Trophoblast cell (in vitro differentiated cells and primary cell): Measurements from ENCODE around the gene PFKL.

Experiments used
- DNase-seq, 2 donors: peaks; one replicate each; pipeline ENCODE4 v3.0.0-alpha.2; 2016
- H2AFZ ChIP-seq: 2 replicates; pipeline ENCODE4 v1.6.1; 2013; ENCODE audit warnings: low read length, moderate library complexity, mild to moderate bottlenecking; ENCODE audit not compliant: insufficient read depth, poor library complexity
- H2AK5ac ChIP-seq: 2 replicates; pipeline ENCODE4 v1.6.1; 2013; ENCODE audit warnings: mild to moderate bottlenecking, low read length
- H2BK120ac ChIP-seq: 2 replicates; pipeline ENCODE4 v1.6.1; 2013; ENCODE audit warnings: low read length, mild to moderate bottlenecking, moderate library complexity; ENCODE audit not compliant: insufficient read depth, poor library complexity
- H2BK12ac ChIP-seq: 2 replicates; pipeline ENCODE4 v1.6.1; 2013; ENCODE audit warnings: mild to moderate bottlenecking, low read length, moderate library complexity
- H2BK5ac ChIP-seq: 2 replicates; pipeline ENCODE4 v1.6.1; 2013; ENCODE audit warnings: low read length, low read depth, moderate library complexity, mild to moderate bottlenecking; ENCODE audit not compliant: poor library complexity
- H3K14ac ChIP-seq: 2 replicates; pipeline ENCODE4 v1.6.1; 2013; ENCODE audit warnings: mild to moderate bottlenecking, low read length
- H3K18ac ChIP-seq: 2 replicates; pipeline ENCODE4 v1.6.1; 2013; ENCODE audit warnings: mild to moderate bottlenecking, low read length
- H3K23ac ChIP-seq: 2 replicates; pipeline ENCODE4 v1.6.1; 2013; ENCODE audit warnings: low read length
- H3K27ac ChIP-seq: 2 replicates; pipeline ENCODE4 v1.5.1; 2013; ENCODE audit warnings: low read depth, mild to moderate bottlenecking, inconsistent platforms, low read length, moderate library complexity
- H3K27me3 ChIP-seq: 2 replicates; pipeline ENCODE4 v1.6.1; 2013; ENCODE audit warnings: inconsistent platforms, mild to moderate bottlenecking, low read length, moderate library complexity; ENCODE audit not compliant: insufficient read depth
- H3K36me3 ChIP-seq, 2 experiments: 1 replicate in 1 of 2; 2 replicates in 1 of 2; pipeline ENCODE4 v1.6.1; 2013; ENCODE audit warnings: low read length in 2 of 2, mild to moderate bottlenecking in 2 of 2, moderate library complexity in 1 of 2; ENCODE audit not compliant: insufficient read depth in 2 of 2, control insufficient read depth in 1 of 2
- H3K4ac ChIP-seq: 2 replicates; pipeline ENCODE4 v1.6.1; 2013; ENCODE audit warnings: low read depth, mild to moderate bottlenecking, low read length, moderate library complexity
- H3K4me1 ChIP-seq, 2 experiments: 1 replicate in 1 of 2; 2 replicates in 1 of 2; pipeline ENCODE4 v1.6.1; 2013; ENCODE audit warnings: low read length in 2 of 2, mild to moderate bottlenecking in 2 of 2, moderate library complexity in 1 of 2; ENCODE audit not compliant: insufficient read depth in 2 of 2, control insufficient read depth in 1 of 2
- H3K4me2 ChIP-seq: 2 replicates; pipeline ENCODE4 v1.6.1; 2013; ENCODE audit warnings: inconsistent platforms, mild to moderate bottlenecking, low read length, moderate library complexity
- H3K4me3 ChIP-seq: 2 replicates; pipeline ENCODE4 v1.5.1; 2013; ENCODE audit warnings: mild to moderate bottlenecking, low read depth, low read length, inconsistent platforms
- H3K79me1 ChIP-seq: one replicate; pipeline ENCODE4 v1.6.1; 2013; ENCODE audit warnings: low read length
- H3K79me2 ChIP-seq: 2 replicates; pipeline ENCODE4 v1.6.1; 2013; ENCODE audit warnings: low read length, mild to moderate bottlenecking; ENCODE audit not compliant: control insufficient read depth, insufficient read depth, poor library complexity
- H3K9ac ChIP-seq: 2 replicates; pipeline ENCODE4 v1.6.1; 2013; ENCODE audit warnings: mild to moderate bottlenecking, low read length
- H3K9me3 ChIP-seq: 2 replicates; pipeline ENCODE4 v1.6.1; 2013; ENCODE audit warnings: low read depth, mild to moderate bottlenecking, control low read depth, inconsistent platforms, low read length; ENCODE audit not compliant: insufficient read depth
- H4K12ac ChIP-seq: 2 replicates; pipeline ENCODE4 v1.6.1; 2013; ENCODE audit warnings: low read depth, mild to moderate bottlenecking, low read length, moderate library complexity
- H4K8ac ChIP-seq: 2 replicates; pipeline ENCODE4 v1.6.1; 2013; ENCODE audit warnings: low read depth, mild to moderate bottlenecking, low read length, moderate library complexity
- H4K91ac ChIP-seq: one replicate; pipeline ENCODE4 v1.6.1; 2013; ENCODE audit warnings: low read depth, mild to moderate bottlenecking, low read length, moderate library complexity
- WGBS: extraction: QIAGEN DNeasy Blood & Tissue Kit; methylation state at CpG from one replicate; pipeline ENCODE4 v1.1.7; 2013; ENCODE audit warnings: missing lambda C conversion rate; ENCODE audit not compliant: insufficient read length, insufficient coverage; ENCODE audit errors: extremely low coverage; 5-methylcytosine and 5-hydroxymethylcytosine counted together

Gene PFKL

DNA sequence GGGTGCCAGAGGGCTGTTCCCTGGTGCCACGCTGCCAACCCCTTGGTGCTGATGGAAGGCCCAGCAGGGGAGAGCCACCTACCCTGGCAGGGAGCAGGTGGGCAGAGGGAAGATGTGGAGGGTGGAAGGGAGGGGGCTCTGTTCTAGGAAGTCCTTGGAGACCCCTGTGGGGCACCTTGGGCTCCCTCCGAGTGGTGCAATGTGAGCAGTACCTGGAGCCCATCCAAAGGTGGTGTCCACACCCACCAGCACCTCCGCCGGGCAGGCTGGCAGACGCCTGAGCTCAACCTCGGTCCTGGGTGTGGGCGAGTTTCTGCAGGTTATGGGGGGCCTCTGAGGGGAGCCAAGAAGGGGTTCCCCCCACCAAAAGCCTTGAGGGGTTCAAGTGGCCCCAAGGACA, 26.8 kb upstream of the PFKL start:
- H4K8ac ChIP-seq: no peak overlapping the region
- DNase-seq: no peak
- no peak overlapping the region for H2AFZ ChIP-seq
- no peak overlapping the region for H3K4me3 ChIP-seq
- no peak overlapping the region for H2BK5ac ChIP-seq
- H3K4me1 ChIP-seq: no peaks in the 10 kb centered on the region
- no peak overlapping the region for H4K12ac ChIP-seq
- H3K4me2 ChIP-seq: no peak overlapping the region
- no peak overlapping the region for H3K14ac ChIP-seq
- H2AK5ac ChIP-seq: no peak overlapping the region
- H3K79me2 ChIP-seq: no peaks in the 10 kb centered on the region
- H3K79me1 ChIP-seq: no peaks in the 10 kb centered on the region
- no peak overlapping the region for H2BK12ac ChIP-seq
- WGBS: no CpG with 5 or more reads among the region's 7 CpGs
- no peak overlapping the region for H4K91ac ChIP-seq
- no peak overlapping the region for H3K4ac ChIP-seq
- H3K9me3 ChIP-seq: no peaks in the 10 kb centered on the region
- H3K36me3 ChIP-seq: no peaks in the 10 kb centered on the region
- no peak overlapping the region for H3K27ac ChIP-seq
- no peak overlapping the region for H2BK120ac ChIP-seq
- no peaks in the 10 kb centered on the region for H3K27me3 ChIP-seq
- H3K23ac ChIP-seq: no peak overlapping the region
- no peak overlapping the region for H3K9ac ChIP-seq
- H3K18ac ChIP-seq: no peak overlapping the region

DNA sequence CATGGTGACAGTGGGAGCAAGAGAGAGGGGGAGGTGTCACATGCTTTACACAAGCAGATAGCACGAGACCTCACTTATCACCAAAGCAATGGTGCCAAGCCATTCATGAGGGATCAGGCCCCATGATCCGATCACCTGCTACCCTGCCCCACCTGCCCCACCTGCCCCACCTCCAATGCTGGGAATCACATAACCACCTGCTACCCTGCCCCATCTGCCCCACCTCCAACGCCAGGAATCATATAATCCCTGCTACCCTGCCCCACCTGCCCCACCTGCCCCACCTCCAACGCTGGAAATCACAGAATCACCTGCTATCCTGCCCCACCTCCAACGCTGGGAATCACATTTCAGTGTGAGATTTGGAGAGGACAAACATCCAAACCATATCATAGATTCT, 24.8 kb upstream of the PFKL start:
- Histone ChIP-seq H2BK120ac (no peak overlapping the region), H4K12ac (no peak overlapping the region), H3K4me2 (no peak overlapping the region), H3K23ac (no peak overlapping the region), H4K8ac (no peak overlapping the region), H4K91ac (no peak overlapping the region), H3K14ac (no peak overlapping the region), H3K36me3 (no peaks in the 10 kb centered on the region), H3K9me3 (no peaks in the 10 kb centered on the region), H3K79me2 (no peaks in the 10 kb centered on the region), H2AFZ (no peak overlapping the region), H3K9ac (no peak overlapping the region), H3K4me1 (no peaks in the 10 kb centered on the region), H2BK12ac (no peak overlapping the region), H3K79me1 (no peaks in the 10 kb centered on the region), H3K4ac (no peak overlapping the region), H3K27ac (no peak overlapping the region), H2AK5ac (no peak overlapping the region), H3K27me3 (no peaks in the 10 kb centered on the region), H3K18ac (no peak overlapping the region), H3K4me3 (no peak overlapping the region), H2BK5ac (no peak overlapping the region)
- no CpG with 5 or more reads among the region's 5 CpGs for WGBS
- DNase-seq: no peak

- no peaks in the 10 kb centered on the region for H3K9me3 ChIP-seq
- no peak overlapping the region for H3K14ac ChIP-seq
- no peaks in the 10 kb centered on the region for H3K36me3 ChIP-seq
- H4K8ac ChIP-seq: no peak overlapping the region
- H3K4me2 ChIP-seq: no peak overlapping the region
- no peaks in the 10 kb centered on the region for H3K4me1 ChIP-seq
- H3K18ac ChIP-seq: no peak overlapping the region
- no peak for DNase-seq
- no peak overlapping the region for H4K12ac ChIP-seq
- no peak overlapping the region for H3K4ac ChIP-seq
- no peaks in the 10 kb centered on the region for H3K27me3 ChIP-seq
- H3K4me3 ChIP-seq: no peak overlapping the region
- no peaks in the 10 kb centered on the region for H3K79me2 ChIP-seq
- peak overlapping the region; percentile 43 for H3K9ac ChIP-seq
- H2AFZ ChIP-seq: no peak overlapping the region
- H3K23ac ChIP-seq: no peak overlapping the region
- no CpG with 5 or more reads among the region's 19 CpGs for WGBS
- no peak overlapping the region for H4K91ac ChIP-seq
- H3K79me1 ChIP-seq: no peaks in the 10 kb centered on the region
- no peak overlapping the region for H2BK5ac ChIP-seq
- H2BK120ac ChIP-seq: no peak overlapping the region
- no peak overlapping the region for H3K27ac ChIP-seq
- no peak overlapping the region for H2AK5ac ChIP-seq
- no peak overlapping the region for H2BK12ac ChIP-seq
These were observed 20.2 kb upstream of the PFKL start for GRCh38 chr21:44279354-44280260.

GRCh38 chr21:44281801-44282200, 18.1 kb upstream of the PFKL start:
- Histone ChIP-seq H3K9me3 (no peaks in the 10 kb centered on the region), H2AK5ac (no peak overlapping the region), H3K14ac (no peak overlapping the region)

More at GRCh38 chr21:44281801-44282200, 18.1 kb upstream of the PFKL start:
- Histone ChIP-seq H3K4ac (no peak overlapping the region), H2BK120ac (no peak overlapping the region), H3K23ac (no peak overlapping the region), H3K36me3 (no peaks in the 10 kb centered on the region), H2BK12ac (no peak overlapping the region), H4K8ac (no peak overlapping the region), H3K4me1 (peaks cover 0 to 4% of the 10 kb centered on the region in 2 experiments), H3K9ac (no peak overlapping the region), H2AFZ (no peak overlapping the region), H3K4me2 (no peak overlapping the region), H3K79me1 (no peaks in the 10 kb centered on the region), H3K27ac (no peak overlapping the region), H4K91ac (no peak overlapping the region), H2BK5ac (no peak overlapping the region), H3K79me2 (no peaks in the 10 kb centered on the region), H3K18ac (no peak overlapping the region), H3K4me3 (no peak overlapping the region), H4K12ac (no peak overlapping the region), H3K27me3 (no peaks in the 10 kb centered on the region)
- no CpG with 5 or more reads among the region's 9 CpGs for WGBS
- no peak for DNase-seq
